ENCODE results near the gene TMEM39B. TPM values are rescaled to one million over a fixed set of nuclear protein-coding genes. Genes with fewer than 3 reads are reported as not detected.

TMEM39B gene
- total RNA-seq, 4 donors from 2014 or later = 1.7 to 5.4 (median 2.9) TPM

GRCh38 chr1:32150847-32151246 is 78.1 kb downstream of the TMEM39B start:
- no peak overlapping the region for H3K27ac ChIP-seq
- peaks cover 0 to 3% (median 0%) of the 10 kb centered on the region in 3 donors for H3K9me3 ChIP-seq
- WGBS, 2 donors (ENCODE audit: low coverage in 1 of 2) = 84 to 93% methylated on average over 9 of the region's 9 CpGs

GRCh38 chr1:32151319-32151787 is 78.6 kb downstream of the TMEM39B start:
- Histone ChIP-seq H3K27ac (no peak overlapping the region), H3K4me1 (peaks cover 0 to 25% (median 0%) of the 10 kb centered on the region in 3 donors), H3K4me3 (no peak overlapping the region), H3K27me3 (no peaks in the 10 kb centered on the region), H3K36me3 (peaks cover 0 to 35% of the 10 kb centered on the region in 2 donors), H3K9me3 (peaks cover 0 to 3% (median 0%) of the 10 kb centered on the region in 3 donors)
- ATAC-seq = no peak
- WGBS, 2 donors (ENCODE audit: low coverage in 1 of 2) = 34 to 42% methylated on average over 5 of the region's 5 CpGs
- TF ChIP-seq EP300 (IDR thresholded peaks at IDR 0.05) (no peak), POLR2A (IDR thresholded peaks at IDR 0.05) (no peak), POLR2AphosphoS5 (IDR thresholded peaks at IDR 0.05) (no peak), CTCF (IDR thresholded peaks at IDR 0.05) (no peak)

More at GRCh38 chr1:32150847-32151246, 78.1 kb downstream of the TMEM39B start:
- Histone ChIP-seq H3K4me1 (peaks cover 0 to 25% (median 0%) of the 10 kb centered on the region in 3 donors), H3K27me3 (no peaks in the 10 kb centered on the region), H3K4me3 (no peak overlapping the region), H3K36me3 (peaks cover 0 to 30% of the 10 kb centered on the region in 2 donors)
- no peak for TF ChIP-seq POLR2AphosphoS5 (IDR thresholded peaks at IDR 0.05)
- no peak for TF ChIP-seq EP300 (IDR thresholded peaks at IDR 0.05)
- no peak for TF ChIP-seq CTCF (IDR thresholded peaks at IDR 0.05)
- no peak for TF ChIP-seq POLR2A (IDR thresholded peaks at IDR 0.05)
- no peak for ATAC-seq

Small RNA genes lying within 50 kb of the gene (small RNA-seq; reads per million reads assigned to genes)
- 0 reads per million in 4 donors for gene MIR5585
- gene RF00017 = 0 reads per million in 4 donors

Other genes starting within 250 kb of the TMEM39B start
- 100 to 1,000 TPM; 203 to 273 (median 250) TPM for gene PTP4A2, start 134.6 kb upstream of the TMEM39B start, total RNA-seq
- gene KHDRBS1, start 59.1 kb upstream of the TMEM39B start, total RNA-seq = 10 to 100 TPM; 59.1 to 89.3 (median 64.8) TPM
- gene KPNA6, start 35.1 kb downstream of the TMEM39B start, total RNA-seq = 10 to 100 TPM; 52.9 to 70.4 (median 57.6) TPM
- gene TXLNA, start 106.7 kb downstream of the TMEM39B start, total RNA-seq = 10 to 100 TPM; 44.7 to 86.6 (median 67.3) TPM
- gene CCDC28B, start 127.7 kb downstream of the TMEM39B start, total RNA-seq = 1 to 10 TPM; 2.7 to 8.0 (median 5.6) TPM
- 1 to 10 TPM in 2 of 4 donors, under 1 TPM in 2; 0.69 to 1.9 (median 1.3) TPM for gene IQCC, start 132.7 kb downstream of the TMEM39B start, total RNA-seq
- not detected for gene DCDC2B, start 136.2 kb downstream of the TMEM39B start, total RNA-seq
- 10 to 100 TPM in 2 of 4 donors, 1 to 10 TPM in 2; 3.5 to 17.9 (median 9.9) TPM for gene TMEM234, start 149.4 kb downstream of the TMEM39B start, total RNA-seq
- 100 to 1,000 TPM; 123 to 224 (median 171) TPM for gene EIF3I, start 149.5 kb downstream of the TMEM39B start, total RNA-seq
- gene FAM167B, start 174.3 kb downstream of the TMEM39B start, total RNA-seq = 1 to 10 TPM in 3 of 4 donors, under 1 TPM in 1; 0.40 to 4.4 (median 2.2) TPM
- gene LCK, start 178.3 kb downstream of the TMEM39B start, total RNA-seq = 1 to 10 TPM in 2 of 4 donors, under 1 TPM in 2; 0.47 to 3.5 (median 1.2) TPM
- gene HDAC1, start 219.1 kb downstream of the TMEM39B start, total RNA-seq = 10 to 100 TPM; 49.5 to 60.5 (median 59.5) TPM

Data from gastroesophageal sphincter (tissue), 4 donors.